ENCODE results near the gene NCS1.

GRCh38 chr9:130256644-130257043 is 84.4 kb downstream of the NCS1 start:
- TF ChIP-seq EZH2 (IDR thresholded peaks at IDR 0.05; ENCODE audit: insufficient read depth, poor library complexity, severe bottlenecking) (no peak), EZH2phosphoT487 (IDR thresholded peaks at IDR 0.05; ENCODE audit: insufficient read depth, low read depth) (no peak)
